GM10266 (cell line): ENCODE results near the gene ABCA1.
"Not testable (repeated sequence)": the region's sequence is repeated elsewhere in the genome, so short reads cannot be mapped to it uniquely, and the experiment has no call there.

Source experiments
- DNase-seq: peaks from one replicate; pipeline ENCODE4 v3.0.0; 2012; ENCODE audit errors: extremely low spot score
- TF ChIP-seq, protein P1 (sequence below): IDR thresholded peaks from 2 replicates; pipeline ENCODE4 v1.5.1; 2012; ENCODE audit warnings: mild to moderate bottlenecking, low read depth; ENCODE audit not compliant: control insufficient read depth, insufficient read depth; ENCODE audit errors: missing control alignments

The ABCA1 gene

DNA sequence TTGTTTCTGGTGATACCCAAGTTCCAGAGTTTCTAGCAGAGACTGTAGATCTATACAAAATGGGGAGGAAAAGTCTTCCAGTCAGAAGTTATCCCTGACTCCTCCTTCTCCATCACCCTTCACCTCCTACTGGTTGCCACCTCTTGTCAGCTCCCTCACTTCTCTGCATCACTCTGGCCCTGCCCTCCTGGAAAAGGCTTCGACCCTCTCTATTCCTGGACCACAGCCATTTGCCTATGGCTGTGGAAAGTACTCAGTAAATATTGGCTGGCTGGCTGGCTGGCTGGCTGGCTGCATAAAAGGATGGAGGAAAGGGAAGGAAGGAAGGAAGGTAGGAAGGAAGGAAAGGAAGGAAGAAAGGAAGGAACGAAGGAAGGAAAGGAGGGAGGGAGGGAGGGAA, 32.7 kb upstream of the ABCA1 start:
- DNase-seq = no peak
- TF ChIP-seq, protein P1, sequence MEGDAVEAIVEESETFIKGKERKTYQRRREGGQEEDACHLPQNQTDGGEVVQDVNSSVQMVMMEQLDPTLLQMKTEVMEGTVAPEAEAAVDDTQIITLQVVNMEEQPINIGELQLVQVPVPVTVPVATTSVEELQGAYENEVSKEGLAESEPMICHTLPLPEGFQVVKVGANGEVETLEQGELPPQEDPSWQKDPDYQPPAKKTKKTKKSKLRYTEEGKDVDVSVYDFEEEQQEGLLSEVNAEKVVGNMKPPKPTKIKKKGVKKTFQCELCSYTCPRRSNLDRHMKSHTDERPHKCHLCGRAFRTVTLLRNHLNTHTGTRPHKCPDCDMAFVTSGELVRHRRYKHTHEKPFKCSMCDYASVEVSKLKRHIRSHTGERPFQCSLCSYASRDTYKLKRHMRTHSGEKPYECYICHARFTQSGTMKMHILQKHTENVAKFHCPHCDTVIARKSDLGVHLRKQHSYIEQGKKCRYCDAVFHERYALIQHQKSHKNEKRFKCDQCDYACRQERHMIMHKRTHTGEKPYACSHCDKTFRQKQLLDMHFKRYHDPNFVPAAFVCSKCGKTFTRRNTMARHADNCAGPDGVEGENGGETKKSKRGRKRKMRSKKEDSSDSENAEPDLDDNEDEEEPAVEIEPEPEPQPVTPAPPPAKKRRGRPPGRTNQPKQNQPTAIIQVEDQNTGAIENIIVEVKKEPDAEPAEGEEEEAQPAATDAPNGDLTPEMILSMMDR = no peak

DNA sequence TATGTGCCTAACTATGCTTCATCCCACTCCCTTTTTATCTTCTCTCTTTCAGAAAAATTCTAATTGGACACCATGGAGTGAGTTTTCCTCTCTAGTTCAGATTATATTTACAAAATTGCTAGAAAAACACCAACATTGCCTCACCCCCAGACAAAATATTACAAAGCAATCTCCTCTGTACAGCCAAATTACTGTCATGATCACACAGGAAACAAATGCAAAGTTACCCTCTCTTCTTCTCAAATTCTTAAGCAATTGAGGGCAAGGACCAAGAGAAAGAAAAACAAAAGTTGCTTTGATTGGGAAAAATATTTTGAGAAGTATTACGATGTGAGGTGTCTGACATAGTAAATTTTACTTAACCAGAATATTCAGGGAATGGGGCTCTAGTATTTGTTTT, 30.8 kb upstream of the ABCA1 start:
- TF ChIP-seq, protein P1 = no peak
- DNase-seq = no peak

DNA sequence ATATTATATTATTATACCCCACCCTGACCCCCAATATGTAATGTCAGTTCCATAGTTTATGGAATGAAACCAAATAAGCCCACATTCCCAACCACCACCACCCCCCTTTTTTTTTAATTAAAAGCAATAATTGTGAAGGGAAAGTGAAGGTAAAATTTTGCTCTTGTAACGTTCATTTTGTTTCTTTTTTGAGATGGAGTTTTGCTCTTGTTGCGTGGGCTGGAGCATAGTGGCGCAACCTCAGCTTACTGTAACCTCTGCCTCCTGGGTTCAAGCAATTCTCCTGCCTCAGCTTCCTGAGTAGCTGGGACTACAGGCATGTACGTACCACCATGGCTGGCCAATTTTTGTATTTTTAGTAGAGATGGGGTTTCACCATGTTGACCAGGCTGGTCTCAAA, 30.1 kb upstream of the ABCA1 start:
- not testable (repeated sequence) for DNase-seq

DNA sequence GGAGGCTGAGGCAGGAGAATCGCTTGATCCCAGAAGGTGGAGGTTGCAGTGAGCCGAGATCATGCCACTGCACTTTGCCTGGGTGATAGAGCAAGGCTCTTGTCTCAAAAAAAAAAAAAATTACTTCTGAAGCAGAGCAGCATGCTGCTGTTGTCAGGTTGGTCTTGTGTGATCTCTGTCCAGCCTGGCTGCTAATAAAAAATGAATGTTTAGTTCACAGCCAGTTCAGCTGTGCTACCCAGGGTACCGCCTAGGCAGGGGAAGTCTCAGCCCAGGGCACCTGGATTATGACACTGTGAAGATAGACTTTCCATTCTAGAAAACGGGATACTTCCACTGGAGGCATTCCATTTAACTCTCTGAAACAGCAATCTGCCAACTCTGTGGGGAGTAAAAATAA, 23.5 kb upstream of the ABCA1 start:
- TF ChIP-seq, protein P1 = no peak

DNA sequence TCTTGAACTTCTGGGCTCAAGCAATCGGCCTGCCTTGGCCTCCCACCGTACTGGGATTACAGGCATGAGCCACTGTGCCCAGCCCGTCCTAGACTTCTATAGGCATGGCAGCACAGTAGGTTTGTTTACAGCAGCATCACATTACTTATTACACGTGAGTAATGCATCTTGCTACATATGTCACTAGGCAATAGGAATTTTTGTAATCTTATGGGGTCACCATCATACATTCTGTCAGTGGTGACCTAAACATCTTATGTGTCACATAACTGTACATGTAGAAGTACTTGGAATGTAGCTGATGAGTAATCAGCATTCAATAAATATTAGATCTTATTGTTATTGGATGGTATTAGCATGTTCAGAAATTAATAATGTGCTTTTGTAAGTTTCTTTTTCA, 22.9 kb upstream of the ABCA1 start:
- TF ChIP-seq, protein P1 = no peak
- DNase-seq = no peak

More for the DNA sequence above, 23.5 kb upstream of the ABCA1 start:
- DNase-seq = no peak

DNA sequence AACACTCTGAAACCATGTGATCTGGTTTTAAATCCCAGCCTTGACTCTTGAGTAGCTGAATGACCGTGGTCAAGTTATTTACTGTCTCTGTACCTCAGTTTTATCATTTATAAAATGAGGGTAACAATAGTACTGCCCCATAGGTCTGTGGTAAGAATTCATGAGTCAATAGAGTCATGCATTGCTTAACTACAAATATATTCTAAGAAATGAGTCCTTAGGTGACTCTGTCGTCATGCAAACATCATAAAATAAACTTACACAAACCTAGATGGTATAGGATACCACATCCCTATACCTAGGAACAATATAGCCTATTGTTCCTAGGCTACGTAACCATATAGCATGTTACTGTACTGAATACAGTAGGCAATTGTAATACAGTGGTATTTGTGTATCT, 20.3 kb upstream of the ABCA1 start:
- TF ChIP-seq, protein P1 = no peak
- no peak for DNase-seq

DNA sequence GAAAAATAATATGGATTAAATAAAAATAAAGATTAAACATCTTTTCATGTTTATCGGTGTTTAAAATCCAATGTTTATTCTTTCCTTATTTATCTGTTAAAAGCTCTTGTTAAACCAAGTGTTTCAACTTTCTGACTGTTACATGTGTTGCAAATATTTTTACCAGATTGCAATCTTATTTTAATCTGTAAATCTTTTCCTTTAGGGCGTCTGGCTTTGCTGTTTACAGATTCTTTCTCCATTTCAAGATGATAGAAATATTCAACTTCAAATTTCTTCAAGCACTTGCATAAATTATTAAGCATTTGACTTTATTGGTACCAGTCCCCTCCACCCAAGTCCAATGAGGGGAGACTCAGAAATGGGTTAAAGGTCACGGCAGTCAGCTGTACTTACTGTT, 16.9 kb upstream of the ABCA1 start:
- TF ChIP-seq, protein P1 = no peak
- DNase-seq = no peak

DNA sequence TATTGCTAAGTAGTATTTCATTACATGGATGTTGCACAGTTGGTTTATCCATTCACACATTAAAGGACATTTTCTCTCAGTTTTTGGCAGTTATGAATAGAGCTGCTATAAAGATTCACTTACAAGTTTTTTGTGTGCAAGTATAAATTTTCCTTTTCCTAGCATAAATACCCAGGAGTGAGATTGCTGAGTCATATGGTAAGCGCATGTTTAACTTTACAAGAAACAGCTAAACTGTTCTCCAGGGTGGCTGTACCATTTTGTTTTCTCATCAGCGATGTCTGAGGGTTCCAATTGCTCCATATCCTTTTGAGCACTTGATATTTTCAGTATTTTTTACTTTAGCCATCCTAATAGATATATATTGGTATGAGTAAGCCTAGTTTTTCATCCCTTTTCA, 16.4 kb upstream of the ABCA1 start:
- no peak for DNase-seq

More for the DNA sequence above, 16.4 kb upstream of the ABCA1 start:
- TF ChIP-seq, protein P1 = no peak
